ENCODE measurements around the gene TFEB.

DNA sequence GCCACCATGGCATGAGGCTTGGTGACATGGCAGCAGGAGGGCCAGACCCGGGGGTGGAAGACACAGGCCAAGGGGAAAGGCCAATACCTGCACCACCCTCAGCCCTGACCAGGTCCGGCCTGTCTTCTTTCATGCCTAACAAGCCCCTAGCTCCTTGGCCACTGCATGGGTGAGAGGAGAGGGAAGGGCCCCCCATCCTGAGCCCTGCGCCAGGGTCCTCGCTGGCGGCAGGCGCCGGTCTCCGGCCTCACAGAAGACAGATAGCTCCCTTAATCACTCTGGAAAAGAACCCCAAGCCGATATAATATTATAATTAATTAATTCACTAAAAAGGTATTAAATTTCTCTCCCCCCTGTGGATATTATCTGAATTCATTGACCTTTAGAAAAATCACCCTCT lies 55.7 kb downstream of the TFEB start:
- TF ChIP-seq, protein P1, sequence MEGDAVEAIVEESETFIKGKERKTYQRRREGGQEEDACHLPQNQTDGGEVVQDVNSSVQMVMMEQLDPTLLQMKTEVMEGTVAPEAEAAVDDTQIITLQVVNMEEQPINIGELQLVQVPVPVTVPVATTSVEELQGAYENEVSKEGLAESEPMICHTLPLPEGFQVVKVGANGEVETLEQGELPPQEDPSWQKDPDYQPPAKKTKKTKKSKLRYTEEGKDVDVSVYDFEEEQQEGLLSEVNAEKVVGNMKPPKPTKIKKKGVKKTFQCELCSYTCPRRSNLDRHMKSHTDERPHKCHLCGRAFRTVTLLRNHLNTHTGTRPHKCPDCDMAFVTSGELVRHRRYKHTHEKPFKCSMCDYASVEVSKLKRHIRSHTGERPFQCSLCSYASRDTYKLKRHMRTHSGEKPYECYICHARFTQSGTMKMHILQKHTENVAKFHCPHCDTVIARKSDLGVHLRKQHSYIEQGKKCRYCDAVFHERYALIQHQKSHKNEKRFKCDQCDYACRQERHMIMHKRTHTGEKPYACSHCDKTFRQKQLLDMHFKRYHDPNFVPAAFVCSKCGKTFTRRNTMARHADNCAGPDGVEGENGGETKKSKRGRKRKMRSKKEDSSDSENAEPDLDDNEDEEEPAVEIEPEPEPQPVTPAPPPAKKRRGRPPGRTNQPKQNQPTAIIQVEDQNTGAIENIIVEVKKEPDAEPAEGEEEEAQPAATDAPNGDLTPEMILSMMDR (IDR thresholded peaks at IDR 0.05), result no peak
- no peak for TF ChIP-seq EZH2 (IDR thresholded peaks at IDR 0.05)
